ENCODE results near the gene SCD. TPM values are rescaled to one million over a fixed set of nuclear protein-coding genes. Genes with fewer than 3 reads are reported as not detected.

The SCD gene
- total and polyA plus RNA-seq, 2 of the 13 experiments (the other 11 are each of a cell fraction or from before 2014, with no cell fraction given) = 492 to 512 TPM

DNA sequence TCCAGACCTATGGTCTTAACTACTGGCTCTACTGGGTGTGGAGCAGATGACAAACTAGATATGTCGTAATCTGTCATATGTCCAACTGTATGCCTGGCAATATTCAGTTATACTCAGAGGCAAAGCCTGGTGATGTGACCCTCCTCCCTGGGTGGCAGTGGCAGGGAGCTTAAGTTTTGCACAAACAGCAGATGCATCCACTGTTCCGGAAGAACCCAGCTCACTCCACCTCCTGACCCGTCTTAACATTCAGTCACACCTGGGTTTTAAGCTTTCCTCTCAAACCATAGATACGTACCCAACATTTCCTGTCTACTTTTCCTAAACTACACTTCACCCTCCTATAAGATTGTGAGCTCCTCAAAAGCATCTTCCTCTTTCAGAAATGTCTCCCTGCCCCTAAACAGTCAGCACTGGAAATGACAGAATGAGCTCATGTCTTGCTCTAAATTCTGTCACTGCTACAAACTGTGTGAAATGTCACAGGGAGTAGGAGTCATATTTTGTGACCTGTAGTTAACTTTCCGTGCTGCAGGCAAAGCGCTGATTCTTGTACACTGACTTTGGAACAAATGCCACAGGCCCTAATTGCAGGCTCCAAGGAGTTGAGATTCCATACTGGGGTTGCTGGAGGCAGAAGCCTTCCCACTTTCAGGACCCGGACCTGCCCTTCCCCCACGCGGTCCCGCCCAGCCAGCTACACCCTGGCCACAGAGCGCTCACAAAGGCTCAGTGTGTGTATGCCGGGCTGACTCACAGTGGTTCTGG is 23.9 kb downstream of the SCD start (continued):
- peak; percentile 71 for TF ChIP-seq PRPF4 (IDR thresholded peaks at IDR 0.05; ENCODE audit: low read depth, low read length, poor library complexity, severe bottlenecking)
- no peak; the same call in 1 of the 2 replicates for TF ChIP-seq HOXA5 (CRISPR knock-in tag; IDR thresholded peaks at IDR 0.05)
- no peak; the same call in 1 of the 2 replicates for TF ChIP-seq WIZ (CRISPR knock-in tag; IDR thresholded peaks at IDR 0.05)
- no peak for TF ChIP-seq ZNF549 (CRISPR knock-in tag; IDR thresholded peaks at IDR 0.05)
- TF ChIP-seq SRSF4 (IDR thresholded peaks at IDR 0.05; ENCODE audit: low read depth, low read length, poor library complexity, severe bottlenecking) = no peak
- TF ChIP-seq IRX3 (CRISPR knock-in tag; IDR thresholded peaks at IDR 0.05; ENCODE audit: borderline replicate concordance, low read depth) = no peak
- no peak for TF ChIP-seq ZNF407 (CRISPR knock-in tag; IDR thresholded peaks at IDR 0.05; ENCODE audit: not compliant biosample characterization)
- TF ChIP-seq AGO2 (optimal IDR thresholded peaks at IDR 0.05; ENCODE audit: low read depth, low read length) = no peak
- peak; percentile 86 for TF ChIP-seq CBX1 (IDR thresholded peaks at IDR 0.05; ENCODE audit: low read depth)
- TF ChIP-seq RBM39 (IDR thresholded peaks at IDR 0.05; ENCODE audit: low read depth, low read length, poor library complexity, severe bottlenecking) = peak; percentile 57
- TF ChIP-seq KLF9 (CRISPR knock-in tag; IDR thresholded peaks at IDR 0.05; ENCODE audit: low read depth) = peak; percentile 67; the same call in 1 of the 2 replicates
- 0 out of 2 replicates have a peak, but pooled peaks have one; percentile 37 for TF ChIP-seq PITX1 (CRISPR knock-in tag; IDR thresholded peaks at IDR 0.05)
- TF ChIP-seq XRCC5 (optimal IDR thresholded peaks at IDR 0.05; ENCODE audit: low read length) = peak; percentile 87
- no peak for TF ChIP-seq HCFC1 (IDR thresholded peaks at IDR 0.05; ENCODE audit: low read depth, low read length)
- TF ChIP-seq MATR3 (CRISPR knock-in tag; IDR thresholded peaks at IDR 0.05) = no peak
- TF ChIP-seq ZKSCAN1 (IDR thresholded peaks at IDR 0.05; ENCODE audit: low read length) = no peak; the same call in 1 of the 2 replicates
- TF ChIP-seq ZNF567 (CRISPR knock-in tag; IDR thresholded peaks at IDR 0.05; ENCODE audit: borderline replicate concordance) = no peak
- 0 out of 2 replicates have a peak, but pooled peaks have one; percentile 34 for TF ChIP-seq ZNF274 (CRISPR knock-in tag; IDR thresholded peaks at IDR 0.05)
- TF ChIP-seq, protein P1, sequence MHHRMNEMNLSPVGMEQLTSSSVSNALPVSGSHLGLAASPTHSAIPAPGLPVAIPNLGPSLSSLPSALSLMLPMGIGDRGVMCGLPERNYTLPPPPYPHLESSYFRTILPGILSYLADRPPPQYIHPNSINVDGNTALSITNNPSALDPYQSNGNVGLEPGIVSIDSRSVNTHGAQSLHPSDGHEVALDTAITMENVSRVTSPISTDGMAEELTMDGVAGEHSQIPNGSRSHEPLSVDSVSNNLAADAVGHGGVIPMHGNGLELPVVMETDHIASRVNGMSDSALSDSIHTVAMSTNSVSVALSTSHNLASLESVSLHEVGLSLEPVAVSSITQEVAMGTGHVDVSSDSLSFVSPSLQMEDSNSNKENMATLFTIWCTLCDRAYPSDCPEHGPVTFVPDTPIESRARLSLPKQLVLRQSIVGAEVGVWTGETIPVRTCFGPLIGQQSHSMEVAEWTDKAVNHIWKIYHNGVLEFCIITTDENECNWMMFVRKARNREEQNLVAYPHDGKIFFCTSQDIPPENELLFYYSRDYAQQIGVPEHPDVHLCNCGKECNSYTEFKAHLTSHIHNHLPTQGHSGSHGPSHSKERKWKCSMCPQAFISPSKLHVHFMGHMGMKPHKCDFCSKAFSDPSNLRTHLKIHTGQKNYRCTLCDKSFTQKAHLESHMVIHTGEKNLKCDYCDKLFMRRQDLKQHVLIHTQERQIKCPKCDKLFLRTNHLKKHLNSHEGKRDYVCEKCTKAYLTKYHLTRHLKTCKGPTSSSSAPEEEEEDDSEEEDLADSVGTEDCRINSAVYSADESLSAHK (CRISPR knock-in tag; IDR thresholded peaks at IDR 0.05; ENCODE audit: borderline replicate concordance) = no peak
